Tibial artery (tissue), 4 donors: ENCODE results near the gene MR1.
A peak's percentile ranks its signal among the peaks of the same experiment; 100 is the strongest.

Experiments
- DNase-seq, 2 donors: peaks; one replicate each; pipeline ENCODE4 v3.0.0-alpha.2; 2019
- H3K27ac ChIP-seq, 2 donors: fragments of 200-600 bp; sonication (generic) in 1 of 2; 1 replicate in 1 of 2; 2 replicates in 1 of 2; pipeline ENCODE4 v1.5.1; 2018 to 2019; ENCODE audit warnings: mild to moderate bottlenecking in 1 of 2
- H3K27me3 ChIP-seq, 2 donors: fragments of 200-600 bp; sonication (generic) in 1 of 2; one replicate each; pipeline versions ENCODE4 v1.5.1 to v1.6.0; 2016 to 2019
- H3K36me3 ChIP-seq, 3 donors: fragments of 200-600 bp; sonication (generic) in 2 of 3; one replicate each; pipeline ENCODE4 v1.5.1; 2016 to 2019; ENCODE audit warnings: mild to moderate bottlenecking in 2 of 3
- H3K4me1 ChIP-seq, 4 donors: fragments of 200-600 bp; sonication (generic) in 2 of 4; 1 replicate in 3 of 4; 2 replicates in 1 of 4; pipeline ENCODE4 v1.5.1; 2016 to 2019
- H3K4me3 ChIP-seq, 2 donors: fragments of 200-600 bp; sonication (generic) in 1 of 2; 1 replicate in 1 of 2; 2 replicates in 1 of 2; pipeline ENCODE4 v1.5.1; 2018 to 2019; ENCODE audit warnings: mild to moderate bottlenecking in 2 of 2
- H3K9me3 ChIP-seq, 3 donors: fragments of 200-600 bp; sonication (generic) in 1 of 3; one replicate each; pipeline ENCODE4 v1.5.1; 2016 to 2019
- intact Hi-C: fragments of 100-400 bp; cut with DNase I; formaldehyde crosslinking; loops from one replicate; pipeline ENCODE4 v1.15.0; 2023; ENCODE audit warnings: low total_unique reads
- TF ChIP-seq, protein P1 (sequence below), 2 experiments: fragments of 200-600 bp in 1 of 2; fragments of 450-650 bp in 1 of 2; IDR thresholded peaks; one replicate each; pipeline ENCODE4 v1.5.1; 2017 to 2019; ENCODE audit warnings: antibody characterized with exemption in 2 of 2, mild to moderate bottlenecking in 1 of 2, moderate library complexity in 1 of 2

MR1 gene

DNA sequence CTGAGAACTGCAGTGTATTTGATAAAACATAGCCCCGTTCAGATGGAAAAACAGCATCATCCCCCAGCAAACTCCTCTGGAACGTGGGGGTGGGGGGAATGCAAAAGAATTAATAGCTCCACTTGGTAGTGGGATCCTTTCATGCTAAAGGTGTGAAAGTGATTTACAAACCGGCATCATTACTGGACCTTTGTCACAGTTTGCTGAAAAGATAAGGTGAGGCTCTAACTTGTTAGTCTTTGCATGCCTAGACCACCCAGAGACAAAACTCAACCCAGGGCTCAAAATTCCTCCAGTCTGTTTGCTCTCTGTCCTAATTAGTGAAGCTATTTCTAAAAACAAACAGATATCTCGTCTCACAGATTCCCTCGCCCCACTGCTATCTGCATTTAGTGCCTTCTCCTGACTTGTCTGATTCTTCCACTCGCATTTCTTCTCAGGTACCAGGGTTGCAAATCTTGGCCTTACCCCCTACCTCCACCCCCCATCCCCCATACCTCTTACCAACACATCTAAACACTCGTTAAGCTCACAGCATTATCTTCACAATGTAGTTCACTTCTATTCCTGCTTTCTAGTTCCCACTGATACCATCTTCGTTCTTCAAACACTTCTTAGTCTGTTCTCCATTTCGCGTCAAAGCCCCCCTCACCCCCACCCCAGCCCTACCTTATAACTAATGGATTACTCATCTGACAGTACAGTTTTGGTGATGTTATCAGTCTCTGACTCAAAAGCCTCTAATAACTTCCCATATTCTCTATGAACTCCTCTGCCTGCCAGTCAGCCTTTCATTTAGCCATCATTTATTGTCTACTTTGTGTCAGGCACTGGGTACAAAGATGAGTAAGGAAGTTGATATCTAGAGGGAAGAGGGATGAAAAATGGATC, 66.5 kb downstream of the MR1 start:
- no peaks in the 10 kb centered on the region for H3K36me3 ChIP-seq
- H3K27me3 ChIP-seq: no peaks in the 10 kb centered on the region
- peaks cover 0 to 46% (median 37%) of the 10 kb centered on the region in 4 donors for H3K4me1 ChIP-seq
- TF ChIP-seq, protein P1, sequence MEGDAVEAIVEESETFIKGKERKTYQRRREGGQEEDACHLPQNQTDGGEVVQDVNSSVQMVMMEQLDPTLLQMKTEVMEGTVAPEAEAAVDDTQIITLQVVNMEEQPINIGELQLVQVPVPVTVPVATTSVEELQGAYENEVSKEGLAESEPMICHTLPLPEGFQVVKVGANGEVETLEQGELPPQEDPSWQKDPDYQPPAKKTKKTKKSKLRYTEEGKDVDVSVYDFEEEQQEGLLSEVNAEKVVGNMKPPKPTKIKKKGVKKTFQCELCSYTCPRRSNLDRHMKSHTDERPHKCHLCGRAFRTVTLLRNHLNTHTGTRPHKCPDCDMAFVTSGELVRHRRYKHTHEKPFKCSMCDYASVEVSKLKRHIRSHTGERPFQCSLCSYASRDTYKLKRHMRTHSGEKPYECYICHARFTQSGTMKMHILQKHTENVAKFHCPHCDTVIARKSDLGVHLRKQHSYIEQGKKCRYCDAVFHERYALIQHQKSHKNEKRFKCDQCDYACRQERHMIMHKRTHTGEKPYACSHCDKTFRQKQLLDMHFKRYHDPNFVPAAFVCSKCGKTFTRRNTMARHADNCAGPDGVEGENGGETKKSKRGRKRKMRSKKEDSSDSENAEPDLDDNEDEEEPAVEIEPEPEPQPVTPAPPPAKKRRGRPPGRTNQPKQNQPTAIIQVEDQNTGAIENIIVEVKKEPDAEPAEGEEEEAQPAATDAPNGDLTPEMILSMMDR (IDR thresholded peaks at IDR 0.05): no peak
- intact Hi-C loops: no loop called here
- no peak overlapping the region for H3K27ac ChIP-seq
- H3K4me3 ChIP-seq: no peak overlapping the region
- DNase-seq: peak in 1 of 2 donors; percentile 31
- H3K9me3 ChIP-seq: no peaks in the 10 kb centered on the region

DNA sequence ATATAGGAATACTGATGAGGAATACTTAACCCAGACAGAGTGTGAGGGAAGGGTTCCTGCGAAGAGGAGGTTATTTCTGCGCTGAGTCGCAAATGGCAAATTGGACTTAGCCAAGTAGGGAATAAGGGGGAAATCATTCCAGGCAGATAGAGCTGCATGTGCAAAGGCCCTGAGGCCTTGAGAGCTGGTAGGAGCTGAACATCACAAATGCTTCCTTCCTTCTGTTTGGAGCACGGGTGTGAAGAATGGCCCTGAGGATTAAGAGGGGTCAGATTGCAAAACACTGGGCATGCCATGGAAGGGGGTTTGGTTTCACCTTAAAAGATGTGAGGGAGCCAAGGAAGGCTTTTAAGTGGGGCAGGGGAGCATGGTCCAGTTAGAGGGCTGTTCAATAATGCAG, 67.2 kb downstream of the MR1 start:
- no peak overlapping the region for H3K27ac ChIP-seq
- TF ChIP-seq, protein P1 (IDR thresholded peaks at IDR 0.05): no peak
- no peaks in the 10 kb centered on the region for H3K36me3 ChIP-seq
- H3K4me3 ChIP-seq: no peak overlapping the region
- intact Hi-C loops: no loop called here
- no peaks in the 10 kb centered on the region for H3K27me3 ChIP-seq
- peak in 1 of 2 donors; percentile 19 for DNase-seq
- H3K9me3 ChIP-seq: no peaks in the 10 kb centered on the region
- H3K4me1 ChIP-seq: peaks cover 0 to 45% (median 35%) of the 10 kb centered on the region in 4 donors

DNA sequence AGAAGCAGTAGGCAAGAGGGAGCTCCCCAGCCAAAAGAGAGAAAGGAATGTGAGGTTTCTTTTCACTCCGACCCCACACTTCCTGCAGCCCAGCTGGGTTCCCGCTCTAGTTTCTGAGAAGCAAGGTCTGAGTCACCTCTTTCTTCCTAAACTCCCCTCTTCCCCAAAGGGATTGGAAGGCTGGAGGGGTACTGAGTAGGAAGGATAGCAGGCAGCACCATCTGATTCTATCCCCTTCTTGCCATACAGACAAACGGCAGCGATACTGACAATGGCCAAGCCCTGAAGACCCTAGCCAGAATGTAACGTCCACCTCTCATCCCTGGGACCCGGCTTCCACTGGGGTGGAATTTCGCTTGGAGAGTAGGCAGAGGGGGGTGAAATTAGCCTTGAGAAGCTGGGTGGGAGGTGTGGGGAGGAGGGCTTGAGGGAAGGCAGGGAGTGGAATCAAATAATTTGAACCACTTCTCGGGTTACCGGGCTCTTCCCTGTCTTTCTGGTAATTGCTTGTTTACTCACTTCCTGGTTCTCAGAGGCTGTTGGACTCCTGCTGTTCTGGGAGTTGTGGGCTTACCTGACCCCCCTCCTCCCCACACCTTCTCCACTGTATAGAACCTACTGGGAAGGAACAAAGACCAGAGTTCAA, 67.9 kb downstream of the MR1 start:
- DNase-seq: peak in 1 of 2 donors; percentile 35

DNA sequence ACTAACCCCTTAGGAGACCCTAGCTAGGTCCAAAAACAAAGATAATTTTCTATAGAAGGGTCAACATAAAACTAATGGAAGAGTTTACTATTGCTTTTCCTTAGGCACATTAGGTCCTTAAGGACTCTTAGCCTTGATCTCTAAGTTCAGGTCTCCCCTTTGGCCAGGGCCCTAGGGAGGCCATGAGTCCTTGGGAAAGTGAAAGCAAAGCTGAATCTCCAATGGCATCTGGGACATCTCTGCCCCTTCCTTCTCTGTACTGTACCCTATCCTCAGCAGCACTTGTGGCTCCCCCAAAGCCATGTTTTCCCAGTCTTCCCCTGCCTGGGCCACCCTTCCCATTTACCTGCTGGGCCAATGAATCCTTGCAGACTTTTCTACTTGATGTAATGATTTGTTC, 69.1 kb downstream of the MR1 start:
- TF ChIP-seq, protein P1 (IDR thresholded peaks at IDR 0.05): no peak
- peaks cover 0 to 30% (median 20%) of the 10 kb centered on the region in 4 donors for H3K4me1 ChIP-seq
- no peak overlapping the region for H3K4me3 ChIP-seq
- no peak overlapping the region for H3K27ac ChIP-seq
- intact Hi-C loops: no loop called here
- DNase-seq: peak in 1 of 2 donors; percentile 42
- H3K36me3 ChIP-seq: no peaks in the 10 kb centered on the region
- no peaks in the 10 kb centered on the region for H3K27me3 ChIP-seq
- no peaks in the 10 kb centered on the region for H3K9me3 ChIP-seq

More for the DNA sequence above, 67.9 kb downstream of the MR1 start:
- H3K27me3 ChIP-seq: no peaks in the 10 kb centered on the region
- no peaks in the 10 kb centered on the region for H3K36me3 ChIP-seq
- intact Hi-C loops: no loop called here
- no peak overlapping the region for H3K27ac ChIP-seq
- TF ChIP-seq, protein P1 (IDR thresholded peaks at IDR 0.05): no peak
- peaks cover 0 to 38% (median 28%) of the 10 kb centered on the region in 4 donors for H3K4me1 ChIP-seq
- H3K4me3 ChIP-seq: no peak overlapping the region
- H3K9me3 ChIP-seq: no peaks in the 10 kb centered on the region

DNA sequence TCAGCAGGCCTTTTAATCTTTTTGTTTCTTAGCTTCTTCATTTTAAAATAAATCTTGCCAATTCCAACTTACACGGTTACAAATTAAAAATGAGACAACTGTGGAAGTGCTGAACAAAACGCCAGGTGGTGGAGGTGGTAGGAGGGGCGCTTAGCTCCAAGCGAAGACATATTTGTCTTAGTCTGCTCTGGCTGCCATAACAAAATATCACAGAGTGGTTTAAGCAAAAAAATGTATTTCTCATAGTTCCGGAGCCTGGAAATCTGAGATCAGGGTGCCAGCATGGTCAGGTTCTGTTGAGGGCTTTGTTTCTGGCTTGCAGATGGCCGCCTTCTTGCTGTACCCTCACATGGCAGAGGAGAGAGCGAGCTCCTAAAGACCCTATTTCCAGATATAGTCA, 69.6 kb downstream of the MR1 start:
- Histone ChIP-seq H3K27ac (no peak overlapping the region), H3K9me3 (no peaks in the 10 kb centered on the region), H3K4me3 (no peak overlapping the region), H3K27me3 (no peaks in the 10 kb centered on the region), H3K4me1 (peaks cover 0 to 30% (median 20%) of the 10 kb centered on the region in 4 donors), H3K36me3 (no peaks in the 10 kb centered on the region)
- TF ChIP-seq, protein P1 (IDR thresholded peaks at IDR 0.05): no peak
- DNase-seq: peak in 1 of 2 donors; percentile 10
- intact Hi-C loops: no loop called here
